Measurements from ENCODE around the gene ZCCHC2.

Gene ZCCHC2

GRCh38 chr18:62537946-62538345 lies 15.1 kb downstream of the ZCCHC2 start:
- no peak for TF ChIP-seq CTCF (IDR thresholded peaks at IDR 0.05)
- H3K4me3 ChIP-seq: no peak overlapping the region
- peaks cover 0 to 61% (median 16%) of the 10 kb centered on the region in 4 donors for H3K4me1 ChIP-seq
- H3K9me3 ChIP-seq: no peaks in the 10 kb centered on the region
- no peaks in the 10 kb centered on the region for H3K27me3 ChIP-seq
- intact Hi-C loops (cut with DNase I; ENCODE audit: low total_unique reads): loop anchor here (10.0 kb wide), 1 partner anchor 47 kb away; no protein-coding TSS in a partner anchor
- H3K36me3 ChIP-seq: peaks cover 7 to 22% (median 8%) of the 10 kb centered on the region in 3 donors
- DNase-seq: no peak
- no peak overlapping the region for H3K27ac ChIP-seq

DNA sequence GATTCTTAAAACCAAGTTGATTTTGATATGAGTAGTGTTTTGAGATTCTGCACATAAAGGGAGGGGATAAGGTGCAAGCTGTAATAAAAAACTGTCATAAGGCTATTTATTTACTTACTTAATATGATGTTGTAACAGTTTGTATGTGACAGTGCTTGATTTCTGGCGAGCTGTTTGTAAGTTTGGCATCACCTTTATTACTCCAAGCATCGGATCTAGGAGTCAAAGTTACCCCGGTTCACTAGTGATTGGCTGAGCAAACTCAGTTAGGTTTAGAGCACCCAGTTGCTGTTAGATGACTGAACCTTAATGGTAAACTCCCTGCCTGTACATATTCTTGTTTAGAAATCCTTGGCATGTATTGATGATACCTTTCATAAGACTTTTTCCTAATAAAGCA lies 16.1 kb downstream of the ZCCHC2 start:
- Histone ChIP-seq H3K27ac (no peak overlapping the region), H3K4me1 (peaks cover 0 to 53% (median 15%) of the 10 kb centered on the region in 4 donors), H3K9me3 (no peaks in the 10 kb centered on the region), H3K4me3 (no peak overlapping the region), H3K27me3 (no peaks in the 10 kb centered on the region), H3K36me3 (peaks cover 16 to 31% (median 17%) of the 10 kb centered on the region in 3 donors)
- intact Hi-C loops (cut with DNase I; ENCODE audit: low total_unique reads): loop anchor here (10.0 kb wide), 1 partner anchor 46 kb away; no protein-coding TSS in a partner anchor
- DNase-seq: no peak
- no peak for TF ChIP-seq CTCF (IDR thresholded peaks at IDR 0.05)

DNA sequence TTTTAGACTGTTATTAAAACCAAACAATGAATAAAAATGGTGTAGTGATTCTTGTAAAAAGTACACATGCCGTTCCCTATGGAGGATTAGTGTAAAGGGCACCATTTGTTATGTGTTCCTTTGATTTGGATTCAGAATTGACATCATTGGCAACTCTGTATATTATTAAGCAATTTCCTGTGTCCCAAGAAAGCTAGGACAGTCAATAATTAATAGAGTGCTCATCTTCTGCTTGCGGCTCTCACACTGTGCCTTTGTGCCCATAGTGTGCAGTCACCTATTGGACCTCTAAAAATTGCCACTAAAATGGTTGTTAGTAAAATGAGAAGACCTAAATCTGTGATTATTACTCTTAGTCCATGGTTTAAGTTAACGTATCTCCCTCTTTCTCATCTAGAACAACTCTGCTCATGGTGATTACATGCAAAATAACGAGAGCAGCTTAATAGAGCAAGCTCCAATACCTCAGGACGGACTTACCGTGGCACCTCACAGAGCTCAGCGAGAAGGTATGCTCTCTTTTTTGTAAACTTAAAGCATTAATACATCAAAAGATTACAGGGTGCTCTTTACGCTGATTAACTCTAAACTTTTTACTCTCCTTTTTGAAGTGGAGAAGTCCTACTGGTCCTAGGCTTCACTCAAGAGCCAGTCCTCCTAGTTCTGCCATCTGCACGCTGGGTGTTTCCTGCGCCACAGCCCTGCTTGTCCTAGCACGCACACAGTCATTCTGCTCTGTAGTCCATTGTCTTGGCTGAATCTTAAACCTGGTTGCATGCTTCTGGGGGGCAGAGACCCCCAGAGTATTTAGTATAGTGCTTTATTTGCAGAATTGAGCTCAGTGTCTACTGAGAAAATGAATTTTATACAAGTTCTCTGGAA lies 16.7 kb downstream of the ZCCHC2 start:
- no peak for DNase-seq
- no peak for TF ChIP-seq CTCF (IDR thresholded peaks at IDR 0.05)

GRCh38 chr18:62543021-62543420 lies 20.2 kb downstream of the ZCCHC2 start:
- intact Hi-C loops (cut with DNase I; ENCODE audit: low total_unique reads): no loop called here
- Histone ChIP-seq H3K36me3 (peaks cover 40 to 67% (median 50%) of the 10 kb centered on the region in 3 donors), H3K27me3 (no peaks in the 10 kb centered on the region), H3K4me3 (no peak overlapping the region), H3K27ac (no peak overlapping the region), H3K9me3 (no peaks in the 10 kb centered on the region), H3K4me1 (peaks cover 0 to 23% (median 9%) of the 10 kb centered on the region in 4 donors)
- TF ChIP-seq CTCF (IDR thresholded peaks at IDR 0.05): no peak
- DNase-seq: no peak

More for the DNA sequence above, 16.7 kb downstream of the ZCCHC2 start:
- H3K27me3 ChIP-seq: no peaks in the 10 kb centered on the region
- intact Hi-C loops (cut with DNase I; ENCODE audit: low total_unique reads): loop anchor here (10.0 kb wide), 1 partner anchor 45 kb away; no protein-coding TSS in a partner anchor
- no peak overlapping the region for H3K27ac ChIP-seq
- no peak overlapping the region for H3K4me3 ChIP-seq
- H3K4me1 ChIP-seq: peaks cover 0 to 46% (median 14%) of the 10 kb centered on the region in 4 donors
- peaks cover 23 to 36% (median 23%) of the 10 kb centered on the region in 3 donors for H3K36me3 ChIP-seq
- no peaks in the 10 kb centered on the region for H3K9me3 ChIP-seq

- peaks cover 0 to 12% (median 5%) of the 10 kb centered on the region in 4 donors for H3K4me1 ChIP-seq
- no peak overlapping the region for H3K27ac ChIP-seq
- no peak overlapping the region for H3K4me3 ChIP-seq
- no peaks in the 10 kb centered on the region for H3K9me3 ChIP-seq
- DNase-seq: peak in 1 of 2 donors; percentile 40
- intact Hi-C loops (cut with DNase I; ENCODE audit: low total_unique reads): no loop called here
- H3K27me3 ChIP-seq: no peaks in the 10 kb centered on the region
- H3K36me3 ChIP-seq: peaks cover 46 to 78% (median 55%) of the 10 kb centered on the region in 3 donors
- no peak for TF ChIP-seq CTCF (IDR thresholded peaks at IDR 0.05)
Observed at GRCh38 chr18:62545098-62545497, 22.3 kb downstream of the ZCCHC2 start.

All from tibial artery (tissue), 4 donors.